Cardiac fibroblast (primary cell): ENCODE data around the gene ELL.

Experiments
- DNase-seq, 2 donors: peaks; one replicate each; pipeline versions ENCODE4 v3.0.0 to v3.0.0-alpha.2; 2010; ENCODE audit warnings: low read depth in 2 of 2
- H3K4me3 ChIP-seq, 2 donors: replicated peaks in 1 of 2; 1 replicate in 1 of 2; 2 replicates in 1 of 2; pipeline ENCODE4 v1.5.1; 2011; ENCODE audit warnings: low read depth in 2 of 2, low read length in 2 of 2, mild to moderate bottlenecking in 2 of 2, moderate library complexity in 1 of 2
- TF ChIP-seq, protein P1 (sequence below): IDR thresholded peaks from one replicate; pipeline ENCODE4 v1.5.1; 2011; ENCODE audit warnings: low read depth, mild to moderate bottlenecking, low read length, inconsistent platforms

The ELL gene

DNA sequence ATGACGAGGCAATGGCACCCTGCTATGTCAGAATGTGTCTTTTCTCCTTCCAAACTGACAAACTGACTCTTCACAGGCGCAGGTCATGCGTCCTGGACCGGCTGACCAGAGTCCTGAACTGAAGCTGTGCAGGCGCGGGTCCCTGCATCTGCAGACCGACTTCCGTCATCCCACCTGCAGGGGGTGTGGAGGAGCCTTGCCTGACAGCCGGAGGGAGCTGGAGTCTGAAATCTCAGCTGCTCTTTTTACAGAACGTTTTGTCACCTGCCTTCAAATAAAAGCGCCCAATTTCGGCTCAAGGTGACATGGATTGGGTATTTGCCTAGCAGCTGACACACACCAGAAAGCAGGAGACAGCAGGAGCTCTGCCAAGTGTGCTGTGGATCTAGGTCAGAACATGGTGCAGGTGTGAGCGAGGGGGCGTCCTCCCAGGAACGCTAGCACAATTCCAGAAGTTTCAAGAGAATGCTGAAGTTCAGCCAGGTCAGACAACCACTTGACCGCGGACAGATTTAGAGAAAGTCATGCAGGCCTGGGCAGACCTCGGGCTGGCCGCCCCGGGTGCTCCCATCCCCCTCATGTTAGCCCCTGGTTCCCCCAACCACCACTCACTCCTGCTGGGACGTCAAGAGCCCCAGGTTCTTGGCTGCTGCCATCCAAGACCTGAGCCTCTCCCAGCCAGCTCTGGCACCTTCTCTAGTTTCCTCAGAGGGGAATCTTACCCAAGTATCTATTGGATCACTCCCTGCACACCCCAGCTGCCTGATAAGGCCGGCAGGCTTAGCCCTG is 32.8 kb downstream of the ELL start:
- no peak for DNase-seq

DNA sequence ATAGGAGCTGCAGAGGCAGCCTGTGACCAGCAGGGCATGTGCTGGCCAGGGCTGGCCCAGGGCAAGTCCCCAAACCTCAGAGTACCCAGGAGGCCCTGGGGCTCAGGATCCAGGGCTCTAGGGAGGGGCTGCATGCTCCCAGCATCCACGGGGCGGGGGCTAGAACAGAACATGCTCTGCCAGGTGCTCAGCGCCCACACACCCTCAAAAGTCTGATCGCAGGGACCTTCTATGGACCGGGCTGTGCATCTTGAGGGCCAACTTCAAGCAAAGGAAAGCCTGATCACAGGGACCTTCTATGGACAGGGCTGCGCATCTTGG is 33.5 kb downstream of the ELL start:
- DNase-seq: peak in 1 of 2 donors; percentile 34
- no peak overlapping the region for H3K4me3 ChIP-seq
- TF ChIP-seq, protein P1, sequence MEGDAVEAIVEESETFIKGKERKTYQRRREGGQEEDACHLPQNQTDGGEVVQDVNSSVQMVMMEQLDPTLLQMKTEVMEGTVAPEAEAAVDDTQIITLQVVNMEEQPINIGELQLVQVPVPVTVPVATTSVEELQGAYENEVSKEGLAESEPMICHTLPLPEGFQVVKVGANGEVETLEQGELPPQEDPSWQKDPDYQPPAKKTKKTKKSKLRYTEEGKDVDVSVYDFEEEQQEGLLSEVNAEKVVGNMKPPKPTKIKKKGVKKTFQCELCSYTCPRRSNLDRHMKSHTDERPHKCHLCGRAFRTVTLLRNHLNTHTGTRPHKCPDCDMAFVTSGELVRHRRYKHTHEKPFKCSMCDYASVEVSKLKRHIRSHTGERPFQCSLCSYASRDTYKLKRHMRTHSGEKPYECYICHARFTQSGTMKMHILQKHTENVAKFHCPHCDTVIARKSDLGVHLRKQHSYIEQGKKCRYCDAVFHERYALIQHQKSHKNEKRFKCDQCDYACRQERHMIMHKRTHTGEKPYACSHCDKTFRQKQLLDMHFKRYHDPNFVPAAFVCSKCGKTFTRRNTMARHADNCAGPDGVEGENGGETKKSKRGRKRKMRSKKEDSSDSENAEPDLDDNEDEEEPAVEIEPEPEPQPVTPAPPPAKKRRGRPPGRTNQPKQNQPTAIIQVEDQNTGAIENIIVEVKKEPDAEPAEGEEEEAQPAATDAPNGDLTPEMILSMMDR: peak; percentile 42

More for the DNA sequence above, 32.8 kb downstream of the ELL start:
- no peak overlapping the region for H3K4me3 ChIP-seq
- TF ChIP-seq, protein P1: peak; percentile 13

DNA sequence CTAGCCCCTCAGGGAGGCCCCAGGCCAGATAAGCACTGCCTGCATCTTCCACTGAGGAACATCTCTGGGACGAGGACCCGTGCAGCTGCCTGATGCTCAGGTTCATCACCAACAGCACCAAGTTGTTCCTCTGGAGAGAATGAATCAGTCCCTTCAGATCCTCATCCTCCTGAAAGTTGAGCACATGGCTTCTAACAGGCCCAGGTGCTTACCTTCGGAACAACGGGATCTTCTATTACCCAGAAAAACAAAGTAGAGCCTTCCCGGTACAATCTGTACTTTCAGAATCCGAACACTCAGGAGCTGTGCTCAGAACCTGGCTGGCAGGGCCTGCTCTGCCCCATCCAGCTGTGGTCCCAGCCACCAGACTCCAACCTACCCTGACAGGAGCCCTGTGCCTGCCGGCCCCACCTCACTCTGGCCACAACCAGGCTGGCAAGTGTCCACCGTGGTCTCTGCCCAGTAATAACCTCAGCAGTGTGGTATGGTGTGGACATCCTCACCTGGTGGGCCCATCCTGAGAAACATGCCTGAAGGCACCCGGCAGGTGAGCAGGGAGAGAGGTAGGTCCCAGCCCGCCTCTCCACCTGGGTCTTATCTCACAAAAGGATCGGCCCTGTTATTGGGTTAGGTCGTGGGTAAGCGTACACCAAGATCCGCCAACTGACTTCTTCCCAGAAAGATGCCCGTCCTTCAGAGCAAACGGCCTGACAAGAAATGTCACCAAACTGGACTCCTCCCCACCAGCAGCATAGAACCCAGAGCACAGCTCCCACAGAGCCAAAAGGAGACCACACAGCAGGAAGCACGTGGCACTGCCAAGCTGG is 34.1 kb downstream of the ELL start:
- DNase-seq: no peak
- TF ChIP-seq, protein P1: no peak
- H3K4me3 ChIP-seq: no peak overlapping the region

DNA sequence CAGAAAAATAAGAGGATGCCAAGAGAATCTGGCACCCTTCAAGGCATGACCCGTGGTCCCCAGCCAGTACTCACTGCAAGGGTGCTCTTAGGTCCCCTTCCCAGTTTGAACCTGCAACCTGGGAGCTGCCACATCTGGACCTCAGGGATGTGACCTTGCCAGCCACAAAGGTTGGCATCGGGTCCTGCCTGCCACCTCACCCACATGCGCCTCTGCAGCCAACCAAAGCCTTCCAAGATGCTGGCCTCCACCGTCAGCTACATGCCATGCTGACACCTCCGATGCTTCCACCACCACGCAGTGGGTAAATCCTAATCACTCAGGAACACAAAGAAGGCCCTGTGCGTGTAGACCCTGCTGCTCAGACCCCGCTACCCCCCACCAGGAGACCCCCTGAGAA is 35.1 kb downstream of the ELL start:
- no peak for DNase-seq
- TF ChIP-seq, protein P1: no peak
- H3K4me3 ChIP-seq: no peak overlapping the region

DNA sequence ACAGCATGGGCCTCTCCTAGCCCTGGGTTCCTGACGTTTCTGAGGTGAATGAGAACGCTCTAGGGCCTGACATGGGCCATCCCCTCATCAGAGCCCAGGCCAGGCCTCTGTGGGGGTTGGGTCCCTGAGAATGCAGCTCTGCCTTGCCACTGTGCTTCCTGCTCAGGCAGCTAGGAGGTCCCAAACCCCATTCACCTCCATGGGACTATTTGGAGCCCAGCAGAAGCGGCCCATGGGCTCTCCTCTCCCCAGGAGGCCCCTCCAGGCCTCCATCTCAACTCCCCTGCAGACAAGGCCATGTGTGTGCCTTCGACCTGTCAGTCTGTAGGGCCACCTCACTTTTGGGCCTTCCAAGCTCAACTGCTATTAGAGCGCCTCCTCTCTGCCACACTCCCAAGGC is 36.9 kb downstream of the ELL start:
- H3K4me3 ChIP-seq: no peak overlapping the region
- TF ChIP-seq, protein P1: no peak
- DNase-seq: no peak

DNA sequence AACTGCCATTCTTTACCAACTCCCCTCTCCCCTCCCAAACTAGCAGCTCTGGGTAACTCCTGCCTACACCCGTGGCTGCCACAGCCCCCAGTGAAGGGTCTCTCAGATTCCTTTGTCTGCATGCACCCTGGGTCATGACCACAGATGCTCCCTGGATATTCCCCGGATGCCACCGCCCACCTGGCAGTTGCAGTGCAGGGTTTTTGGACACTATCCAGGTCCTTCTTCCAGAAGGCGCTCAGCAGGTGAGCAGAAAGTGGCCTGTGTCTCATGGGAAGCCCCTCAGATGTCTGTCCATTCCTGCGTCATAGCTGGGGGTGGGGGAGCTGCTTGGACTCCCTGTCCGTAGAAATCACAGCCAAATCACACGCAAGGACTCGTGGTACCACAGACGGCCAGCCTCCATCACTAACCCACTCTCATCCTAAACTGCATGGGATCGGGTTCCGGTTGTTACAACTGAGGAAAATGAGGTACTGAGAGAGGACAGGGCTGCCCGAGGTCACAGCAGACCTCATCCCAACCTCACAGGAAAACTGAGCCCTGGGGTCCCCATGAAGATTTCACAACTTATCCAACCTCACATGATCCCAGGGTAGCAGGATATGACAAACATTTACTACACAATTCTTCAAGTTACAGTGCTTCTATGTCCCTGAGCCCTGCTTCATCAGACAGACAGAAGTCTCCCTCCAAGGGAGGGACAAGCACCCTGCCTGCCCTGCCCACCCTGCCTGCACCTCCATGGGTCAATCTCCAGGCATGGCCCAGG is 38.6 kb downstream of the ELL start:
- DNase-seq: no peak
- no peak overlapping the region for H3K4me3 ChIP-seq
- TF ChIP-seq, protein P1: no peak
